A549 (cell line): ENCODE results near the gene ZNF362.

Source experiments
- CBX2 ChIP-seq: fragments of 200-600 bp; sonication (generic); IDR thresholded peaks from 2 replicates; pipeline ENCODE4 v1.6.1; 2016; ENCODE audit warnings: low read depth, mild to moderate bottlenecking, borderline replicate concordance
- JUN ChIP-seq, 2 experiments: fragments of >200 bp; sonication (Bioruptor Twin); formaldehyde crosslinking; IDR thresholded peaks; 2 replicates in 1 of 2; 3 replicates in 1 of 2; pipeline ENCODE4 v1.6.1; 2016 to 2017
- KDM1A ChIP-seq: fragments of 200-600 bp; sonication (generic); IDR thresholded peaks from 2 replicates; pipeline ENCODE4 v1.6.1; 2016; ENCODE audit warnings: low read depth, mild to moderate bottlenecking
- POLR2A ChIP-seq: IDR thresholded peaks from 2 replicates; pipeline ENCODE4 v1.6.1; 2012; ENCODE audit warnings: mild to moderate bottlenecking, low read length
- POLR2AphosphoS2 ChIP-seq: conservative IDR thresholded peaks from 2 replicates; pipeline ENCODE4 v1.6.1; 2012; ENCODE audit warnings: low read length, improper control_type of control experiment, inconsistent platforms
- RFX5 ChIP-seq: fragments of 450-650 bp; IDR thresholded peaks from 2 replicates; pipeline ENCODE4 v1.7.1; 2014; ENCODE audit warnings: antibody characterized with exemption, mild to moderate bottlenecking, moderate library complexity
- SMC3 ChIP-seq: fragments of >200 bp; sonication (Bioruptor Twin); formaldehyde crosslinking; IDR thresholded peaks from 3 replicates; pipeline ENCODE4 v1.6.1; 2018; ENCODE audit warnings: inconsistent platforms
- TF ChIP-seq, protein P1 (sequence below): fragments of >200 bp; sonication (Bioruptor Twin); formaldehyde crosslinking; IDR thresholded peaks from 3 replicates; pipeline ENCODE4 v1.5.1; 2016
- TF ChIP-seq, protein P2 (sequence below): IDR thresholded peaks from 2 replicates; pipeline ENCODE4 v1.6.1; 2012
- TF ChIP-seq, protein P3 (sequence below): fragments of 450-650 bp; IDR thresholded peaks from 2 replicates; pipeline ENCODE4 v1.6.1; 2014; ENCODE audit warnings: antibody characterized with exemption
- TF ChIP-seq, protein P4 (sequence below): fragments of 150-350 bp; IDR thresholded peaks from 2 replicates; pipeline ENCODE4 v1.6.1; 2014; ENCODE audit warnings: low read depth, mild to moderate bottlenecking, low read length

DNA sequence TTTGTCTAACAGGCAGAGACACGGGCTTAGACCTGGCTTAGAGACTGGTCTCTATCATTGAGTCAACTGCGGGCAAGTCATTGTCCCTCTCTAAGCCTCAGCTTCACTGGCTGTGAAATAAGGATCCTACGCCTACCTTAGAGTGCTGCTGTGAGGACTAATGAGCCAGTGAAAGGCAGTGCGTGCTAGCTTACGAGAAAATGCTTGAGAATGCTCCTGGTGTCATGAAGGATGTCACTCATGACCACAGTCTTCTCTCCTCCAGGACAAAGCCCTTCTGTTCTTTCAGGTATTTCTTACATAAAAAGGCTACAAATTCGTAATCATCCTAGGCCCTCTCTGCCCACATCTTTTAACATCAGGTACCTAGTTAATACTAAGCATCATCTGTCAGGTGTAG is 81.1 kb downstream of the ZNF362 start:
- TF ChIP-seq, protein P1, sequence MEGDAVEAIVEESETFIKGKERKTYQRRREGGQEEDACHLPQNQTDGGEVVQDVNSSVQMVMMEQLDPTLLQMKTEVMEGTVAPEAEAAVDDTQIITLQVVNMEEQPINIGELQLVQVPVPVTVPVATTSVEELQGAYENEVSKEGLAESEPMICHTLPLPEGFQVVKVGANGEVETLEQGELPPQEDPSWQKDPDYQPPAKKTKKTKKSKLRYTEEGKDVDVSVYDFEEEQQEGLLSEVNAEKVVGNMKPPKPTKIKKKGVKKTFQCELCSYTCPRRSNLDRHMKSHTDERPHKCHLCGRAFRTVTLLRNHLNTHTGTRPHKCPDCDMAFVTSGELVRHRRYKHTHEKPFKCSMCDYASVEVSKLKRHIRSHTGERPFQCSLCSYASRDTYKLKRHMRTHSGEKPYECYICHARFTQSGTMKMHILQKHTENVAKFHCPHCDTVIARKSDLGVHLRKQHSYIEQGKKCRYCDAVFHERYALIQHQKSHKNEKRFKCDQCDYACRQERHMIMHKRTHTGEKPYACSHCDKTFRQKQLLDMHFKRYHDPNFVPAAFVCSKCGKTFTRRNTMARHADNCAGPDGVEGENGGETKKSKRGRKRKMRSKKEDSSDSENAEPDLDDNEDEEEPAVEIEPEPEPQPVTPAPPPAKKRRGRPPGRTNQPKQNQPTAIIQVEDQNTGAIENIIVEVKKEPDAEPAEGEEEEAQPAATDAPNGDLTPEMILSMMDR: no peak
- TF ChIP-seq, protein P2, sequence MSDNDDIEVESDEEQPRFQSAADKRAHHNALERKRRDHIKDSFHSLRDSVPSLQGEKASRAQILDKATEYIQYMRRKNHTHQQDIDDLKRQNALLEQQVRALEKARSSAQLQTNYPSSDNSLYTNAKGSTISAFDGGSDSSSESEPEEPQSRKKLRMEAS: no peak
- TF ChIP-seq KDM1A (no peak), SMC3 (no peak), RFX5 (no peak), POLR2A (no peak), JUN (IDR thresholded peaks at IDR 0.05) (no peak), CBX2 (no peak), POLR2AphosphoS2 (no peak)
- TF ChIP-seq, protein P3, sequence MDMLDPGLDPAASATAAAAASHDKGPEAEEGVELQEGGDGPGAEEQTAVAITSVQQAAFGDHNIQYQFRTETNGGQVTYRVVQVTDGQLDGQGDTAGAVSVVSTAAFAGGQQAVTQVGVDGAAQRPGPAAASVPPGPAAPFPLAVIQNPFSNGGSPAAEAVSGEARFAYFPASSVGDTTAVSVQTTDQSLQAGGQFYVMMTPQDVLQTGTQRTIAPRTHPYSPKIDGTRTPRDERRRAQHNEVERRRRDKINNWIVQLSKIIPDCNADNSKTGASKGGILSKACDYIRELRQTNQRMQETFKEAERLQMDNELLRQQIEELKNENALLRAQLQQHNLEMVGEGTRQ: no peak
- TF ChIP-seq, protein P4, sequence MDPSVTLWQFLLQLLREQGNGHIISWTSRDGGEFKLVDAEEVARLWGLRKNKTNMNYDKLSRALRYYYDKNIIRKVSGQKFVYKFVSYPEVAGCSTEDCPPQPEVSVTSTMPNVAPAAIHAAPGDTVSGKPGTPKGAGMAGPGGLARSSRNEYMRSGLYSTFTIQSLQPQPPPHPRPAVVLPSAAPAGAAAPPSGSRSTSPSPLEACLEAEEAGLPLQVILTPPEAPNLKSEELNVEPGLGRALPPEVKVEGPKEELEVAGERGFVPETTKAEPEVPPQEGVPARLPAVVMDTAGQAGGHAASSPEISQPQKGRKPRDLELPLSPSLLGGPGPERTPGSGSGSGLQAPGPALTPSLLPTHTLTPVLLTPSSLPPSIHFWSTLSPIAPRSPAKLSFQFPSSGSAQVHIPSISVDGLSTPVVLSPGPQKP: no peak
